ENCODE data around the gene MBD3L2B. TPM values are rescaled to one million over a fixed set of nuclear protein-coding genes. Genes with fewer than 3 reads are reported as not detected.
A peak's percentile ranks its signal among the peaks of the same experiment; 100 is the strongest.

MBD3L2B gene
- total RNA-seq, 2 experiments from 2014 or later = not detected

- Histone ChIP-seq H3K4me1 (ENCODE audit: insufficient read depth, low read length, poor library complexity, severe bottlenecking) (no peaks in the 10 kb centered on the region), H3K4me3 (ENCODE audit: low read depth, low read length, poor library complexity, severe bottlenecking) (no peak overlapping the region), H3K4me2 (ENCODE audit: low read length) (no peak overlapping the region), H3K36me3 (ENCODE audit: insufficient read depth, low read length) (no peaks in the 10 kb centered on the region), H4K20me1 (ENCODE audit: insufficient read depth, low read length) (no peaks in the 10 kb centered on the region), H3K79me2 (ENCODE audit: insufficient read depth, low read depth, low read length) (no peaks in the 10 kb centered on the region), H3K9me3 (ENCODE audit: low read length) (no peaks in the 10 kb centered on the region), H2AFZ (ENCODE audit: low read length) (no peak overlapping the region), H3K27ac (ENCODE audit: low read depth, low read length, poor library complexity, severe bottlenecking) (no peak overlapping the region), H3K9me2 (ENCODE audit: insufficient read depth, low read length) (no peaks in the 10 kb centered on the region)
- intact Hi-C loops (cut with micrococcal nuclease; ENCODE audit: unreplicated experiment) = no loop called here
- TF ChIP-seq, protein P1, sequence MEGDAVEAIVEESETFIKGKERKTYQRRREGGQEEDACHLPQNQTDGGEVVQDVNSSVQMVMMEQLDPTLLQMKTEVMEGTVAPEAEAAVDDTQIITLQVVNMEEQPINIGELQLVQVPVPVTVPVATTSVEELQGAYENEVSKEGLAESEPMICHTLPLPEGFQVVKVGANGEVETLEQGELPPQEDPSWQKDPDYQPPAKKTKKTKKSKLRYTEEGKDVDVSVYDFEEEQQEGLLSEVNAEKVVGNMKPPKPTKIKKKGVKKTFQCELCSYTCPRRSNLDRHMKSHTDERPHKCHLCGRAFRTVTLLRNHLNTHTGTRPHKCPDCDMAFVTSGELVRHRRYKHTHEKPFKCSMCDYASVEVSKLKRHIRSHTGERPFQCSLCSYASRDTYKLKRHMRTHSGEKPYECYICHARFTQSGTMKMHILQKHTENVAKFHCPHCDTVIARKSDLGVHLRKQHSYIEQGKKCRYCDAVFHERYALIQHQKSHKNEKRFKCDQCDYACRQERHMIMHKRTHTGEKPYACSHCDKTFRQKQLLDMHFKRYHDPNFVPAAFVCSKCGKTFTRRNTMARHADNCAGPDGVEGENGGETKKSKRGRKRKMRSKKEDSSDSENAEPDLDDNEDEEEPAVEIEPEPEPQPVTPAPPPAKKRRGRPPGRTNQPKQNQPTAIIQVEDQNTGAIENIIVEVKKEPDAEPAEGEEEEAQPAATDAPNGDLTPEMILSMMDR (conservative IDR thresholded peaks at IDR 0.05; ENCODE audit: low read length) = no peak
- no peak for TF ChIP-seq EZH2phosphoT487 (IDR thresholded peaks at IDR 0.05; ENCODE audit: borderline replicate concordance, low read depth, low read length)
- ChIA-PET POLR2A (no interaction called here), CTCF (ENCODE audit: unreplicated experiment) (no interaction called here)
- no peak for DNase-seq (ENCODE audit: low spot score)
- no TSS peak for BruUV-seq (replicated peaks)
Observed at GRCh38 chr19:7013678-7014077, 7.6 kb downstream of the MBD3L2B start.

- Histone ChIP-seq H4K20me1 (ENCODE audit: insufficient read depth, low read length) (no peaks in the 10 kb centered on the region), H3K27ac (ENCODE audit: low read depth, low read length, poor library complexity, severe bottlenecking) (no peak overlapping the region), H3K4me1 (ENCODE audit: insufficient read depth, low read length, poor library complexity, severe bottlenecking) (no peaks in the 10 kb centered on the region), H3K9me3 (ENCODE audit: low read length) (no peaks in the 10 kb centered on the region), H3K4me3 (ENCODE audit: low read depth, low read length, poor library complexity, severe bottlenecking) (no peak overlapping the region), H3K4me2 (ENCODE audit: low read length) (no peak overlapping the region), H2AFZ (ENCODE audit: low read length) (no peak overlapping the region), H3K36me3 (ENCODE audit: insufficient read depth, low read length) (no peaks in the 10 kb centered on the region), H3K79me2 (ENCODE audit: insufficient read depth, low read depth, low read length) (no peaks in the 10 kb centered on the region), H3K9me2 (ENCODE audit: insufficient read depth, low read length) (no peaks in the 10 kb centered on the region)
- intact Hi-C loops (cut with micrococcal nuclease; ENCODE audit: unreplicated experiment) = no loop called here
- TF ChIP-seq, protein P1 (conservative IDR thresholded peaks at IDR 0.05; ENCODE audit: low read length) = no peak
- no peak for DNase-seq (ENCODE audit: low spot score)
- CTCF ChIA-PET (ENCODE audit: unreplicated experiment) = no interaction called here
- POLR2A ChIA-PET = no interaction called here
- BruUV-seq (replicated peaks) = no TSS peak
Observed at GRCh38 chr19:7010722-7011593, 10.3 kb downstream of the MBD3L2B start.

GRCh38 chr19:7007859-7008258, 13.4 kb downstream of the MBD3L2B start:
- no TSS peak for BruUV-seq (replicated peaks)
- Histone ChIP-seq H3K27ac (ENCODE audit: low read depth, low read length, poor library complexity, severe bottlenecking) (no peak overlapping the region), H3K79me2 (ENCODE audit: insufficient read depth, low read depth, low read length) (no peaks in the 10 kb centered on the region), H3K9me2 (ENCODE audit: insufficient read depth, low read length) (no peaks in the 10 kb centered on the region), H3K4me1 (ENCODE audit: insufficient read depth, low read length, poor library complexity, severe bottlenecking) (no peaks in the 10 kb centered on the region), H3K36me3 (ENCODE audit: insufficient read depth, low read length) (no peaks in the 10 kb centered on the region), H3K9me3 (ENCODE audit: low read length) (no peaks in the 10 kb centered on the region), H3K4me3 (ENCODE audit: low read depth, low read length, poor library complexity, severe bottlenecking) (no peak overlapping the region), H2AFZ (ENCODE audit: low read length) (no peak overlapping the region), H4K20me1 (ENCODE audit: insufficient read depth, low read length) (no peaks in the 10 kb centered on the region), H3K4me2 (ENCODE audit: low read length) (no peak overlapping the region)
- peak; percentile 10 for DNase-seq (ENCODE audit: low spot score)
- TF ChIP-seq, protein P1 (conservative IDR thresholded peaks at IDR 0.05; ENCODE audit: low read length) = no peak
- TF ChIP-seq EZH2phosphoT487 (IDR thresholded peaks at IDR 0.05; ENCODE audit: borderline replicate concordance, low read depth, low read length) = no peak
- ChIA-PET POLR2A (no interaction called here), CTCF (ENCODE audit: unreplicated experiment) (no interaction called here)
- intact Hi-C loops (cut with micrococcal nuclease; ENCODE audit: unreplicated experiment) = no loop called here
